Gastrocnemius medialis (tissue), 4 donors: ENCODE data around the gene GPR32. TPM values are rescaled to one million over a fixed set of nuclear protein-coding genes. Genes with fewer than 3 reads are reported as not detected.
"Not testable (repeated sequence)": the region's sequence is repeated elsewhere in the genome, so short reads cannot be mapped to it uniquely, and the experiment has no call there.

ENCODE experiments used
- ATAC-seq, 2 donors: fragments of 150-250 bp; one replicate each; pipeline ENCODE4 v1.9.1; 2016
- DNase-seq, 2 donors: peaks; one replicate each; pipeline ENCODE4 v3.0.0-alpha.2; 2019
- H3K27ac ChIP-seq, 4 donors: fragments of 200-600 bp; sonication (generic); 1 replicate in 1 of 4; 2 replicates in 3 of 4; pipeline ENCODE4 v1.5.1; 2016 to 2018; ENCODE audit warnings: mild to moderate bottlenecking in 2 of 4, moderate library complexity in 1 of 4
- H3K27me3 ChIP-seq, 3 donors: fragments of 200-600 bp; sonication (generic) in 2 of 3; 1 replicate in 1 of 3; 2 replicates in 2 of 3; pipeline versions ENCODE4 v1.5.1 to v1.6.0; 2016 to 2019; ENCODE audit warnings: mild to moderate bottlenecking in 1 of 3, moderate library complexity in 1 of 3
- H3K36me3 ChIP-seq, 2 donors: fragments of 200-600 bp; sonication (generic) in 1 of 2; one replicate each; pipeline ENCODE4 v1.5.1; 2017 to 2018
- H3K4me1 ChIP-seq, 2 donors: fragments of 200-600 bp; sonication (generic) in 1 of 2; one replicate each; pipeline ENCODE4 v1.5.1; 2016 to 2017; ENCODE audit warnings: mild to moderate bottlenecking in 2 of 2
- H3K4me3 ChIP-seq, 4 donors: fragments of 200-600 bp; sonication (generic) in 3 of 4; 1 replicate in 1 of 4; 2 replicates in 3 of 4; pipeline ENCODE4 v1.5.1; 2016 to 2019; ENCODE audit warnings: mild to moderate bottlenecking in 2 of 4
- H3K9me3 ChIP-seq, 3 donors: fragments of 200-600 bp; sonication (generic) in 2 of 3; 1 replicate in 1 of 3; 2 replicates in 2 of 3; pipeline ENCODE4 v1.5.1; 2016 to 2019
- CTCF ChIP-seq, 5 experiments: fragments of 450-650 bp in 3 of 5; fragments of 200-600 bp in 2 of 5; sonication (generic) in 2 of 5; IDR thresholded peaks in 4 of 5; conservative IDR thresholded peaks in 1 of 5; 1 replicate in 4 of 5; 2 replicates in 1 of 5; pipeline ENCODE4 v1.5.1; 2016 to 2019; ENCODE audit warnings: antibody characterized with exemption in 5 of 5, mild to moderate bottlenecking in 3 of 5, moderate library complexity in 3 of 5
- POLR2A ChIP-seq, 2 donors: fragments of 450-650 bp; IDR thresholded peaks; one replicate each; pipeline ENCODE4 v1.6.1; 2017; ENCODE audit warnings: antibody characterized with exemption in 2 of 2, mild to moderate bottlenecking in 2 of 2, moderate library complexity in 2 of 2
- in situ Hi-C, 4 donors: fragments of 200-750 bp; cut with MboI; loops; one replicate each; pipeline versions ENCODE4 v1.15.0 to v1.8.0; 2017; ENCODE audit warnings: low sequenced_read_pairs in 4 of 4
- intact Hi-C: fragments of 100-400 bp; cut with DNase I; formaldehyde crosslinking; loops from one replicate; pipeline ENCODE4 v1.15.1; 2023; ENCODE audit warnings: low total_unique reads
- total RNA-seq, 4 donors: library from RNA; depleted of rRNA; stranded (reverse); fragments of >200 nt; gene quantifications; one replicate each; pipeline versions ENCODE4 v1.1.0 to v1.2.3, GENCODE V29; 2016

GPR32 gene
- total RNA-seq, 4 donors from 2014 or later, result not detected

DNA sequence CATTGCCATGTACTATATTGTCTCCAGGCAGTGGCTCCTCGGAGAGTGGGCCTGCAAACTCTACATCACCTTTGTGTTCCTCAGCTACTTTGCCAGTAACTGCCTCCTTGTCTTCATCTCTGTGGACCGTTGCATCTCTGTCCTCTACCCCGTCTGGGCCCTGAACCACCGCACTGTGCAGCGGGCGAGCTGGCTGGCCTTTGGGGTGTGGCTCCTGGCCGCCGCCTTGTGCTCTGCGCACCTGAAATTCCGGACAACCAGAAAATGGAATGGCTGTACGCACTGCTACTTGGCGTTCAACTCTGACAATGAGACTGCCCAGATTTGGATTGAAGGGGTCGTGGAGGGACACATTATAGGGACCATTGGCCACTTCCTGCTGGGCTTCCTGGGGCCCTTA, 624 bp downstream of the GPR32 start:
- no peak for TF ChIP-seq POLR2A (IDR thresholded peaks at IDR 0.05)
- TF ChIP-seq CTCF (IDR thresholded peaks at IDR 0.05 in 4 of 5, conservative IDR thresholded peaks at IDR 0.05 in 1 of 5), result no peak
- ATAC-seq (no peak), DNase-seq (no peak)
- no peaks in the 10 kb centered on the region for H3K4me1 ChIP-seq
- in situ Hi-C loops (no loop called here), intact Hi-C loops (no loop called here)
- H3K9me3 ChIP-seq, result no peaks in the 10 kb centered on the region
- no peak overlapping the region for H3K4me3 ChIP-seq
- H3K27me3 ChIP-seq, result peaks cover 0 to 12% (median 5%) of the 10 kb centered on the region in 3 donors
- no peak overlapping the region for H3K27ac ChIP-seq
- no peaks in the 10 kb centered on the region for H3K36me3 ChIP-seq

GRCh38 chr19:50772476-50772875, 2.2 kb downstream of the GPR32 start:
- Histone ChIP-seq H3K27me3 (peaks cover 5 to 20% (median 16%) of the 10 kb centered on the region in 3 donors), H3K36me3 (no peaks in the 10 kb centered on the region), H3K4me1 (no peaks in the 10 kb centered on the region), H3K9me3 (peaks cover 0 to 5% (median 0%) of the 10 kb centered on the region in 3 donors), H3K27ac (no peak overlapping the region), H3K4me3 (no peak overlapping the region)
- in situ Hi-C loops, result no loop called here
- no peak for DNase-seq
- no peak for ATAC-seq
- intact Hi-C loops, result no loop called here
- TF ChIP-seq POLR2A (IDR thresholded peaks at IDR 0.05) (no peak), CTCF (IDR thresholded peaks at IDR 0.05 in 4 of 5, conservative IDR thresholded peaks at IDR 0.05 in 1 of 5) (no peak)

- H3K4me3 ChIP-seq, in situ Hi-C loops, H3K36me3 ChIP-seq, H3K27ac ChIP-seq, intact Hi-C loops, ATAC-seq, DNase-seq, H3K9me3 ChIP-seq, H3K4me1 ChIP-seq: not testable (repeated sequence)
- peaks cover 9 to 25% (median 21%) of the 10 kb centered on the region in 3 donors for H3K27me3 ChIP-seq
Measured at GRCh38 chr19:50772912-50773311, 2.6 kb downstream of the GPR32 start.

DNA sequence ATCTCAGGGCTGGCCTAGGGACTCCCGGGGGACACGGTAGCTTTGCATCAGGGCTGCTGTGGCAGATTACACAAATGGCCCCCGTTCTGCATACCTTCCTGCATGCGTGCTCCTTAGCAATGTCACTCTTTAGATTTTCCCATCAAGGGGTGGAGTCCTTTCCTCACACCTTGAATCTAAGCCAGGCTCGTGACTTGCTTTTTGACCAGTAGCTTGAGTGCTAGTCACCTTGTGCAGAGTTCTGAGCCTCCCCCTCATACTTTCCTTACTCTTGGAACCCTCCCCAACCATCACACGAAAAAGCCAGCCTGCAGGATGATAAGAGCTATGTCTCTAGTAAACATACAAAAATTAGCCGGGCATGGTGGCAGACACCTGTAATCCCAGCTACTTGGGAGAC, 3.2 kb downstream of the GPR32 start:
- ATAC-seq, in situ Hi-C loops, DNase-seq, H3K9me3 ChIP-seq, intact Hi-C loops, H3K36me3 ChIP-seq, H3K4me1 ChIP-seq, H3K27ac ChIP-seq, H3K4me3 ChIP-seq: not testable (repeated sequence)
- H3K27me3 ChIP-seq, result peaks cover 14 to 30% (median 25%) of the 10 kb centered on the region in 3 donors

DNA sequence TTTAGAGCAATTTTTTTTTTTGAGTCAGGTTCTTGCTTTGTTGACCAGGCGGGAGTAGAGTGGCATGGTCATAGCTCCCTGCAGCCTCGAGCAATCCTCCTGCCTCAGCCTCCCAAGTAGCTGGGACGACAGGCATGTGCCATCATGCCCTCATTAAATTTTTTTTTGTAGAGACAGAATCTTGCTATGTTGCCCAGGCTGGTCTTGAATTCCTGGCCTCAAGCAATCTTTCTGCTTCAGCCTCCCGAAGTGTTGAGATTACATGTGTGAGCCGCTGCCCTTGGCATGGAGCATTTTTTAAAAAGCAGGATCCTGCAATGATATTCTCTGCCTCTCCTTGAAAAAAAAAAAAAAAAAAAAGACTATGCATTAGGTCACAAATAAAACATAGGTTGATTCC, 5.9 kb downstream of the GPR32 start:
- H3K27ac ChIP-seq, result no peak overlapping the region
- no peak overlapping the region for H3K4me3 ChIP-seq
- in situ Hi-C loops, result loop anchor here in 3 of 4 donors (25.0 kb wide), 1 partner anchor 239 kb away; no protein-coding TSS in a partner anchor
- H3K4me1 ChIP-seq, result no peaks in the 10 kb centered on the region
- peaks cover 40 to 54% (median 48%) of the 10 kb centered on the region in 3 donors for H3K27me3 ChIP-seq
- DNase-seq, result no peak
- peaks cover 0 to 5% (median 0%) of the 10 kb centered on the region in 3 donors for H3K9me3 ChIP-seq
- TF ChIP-seq CTCF (IDR thresholded peaks at IDR 0.05 in 4 of 5, conservative IDR thresholded peaks at IDR 0.05 in 1 of 5) (no peak), POLR2A (IDR thresholded peaks at IDR 0.05) (no peak)
- intact Hi-C loops, result no loop called here
- no peaks in the 10 kb centered on the region for H3K36me3 ChIP-seq
- no peak for ATAC-seq

GRCh38 chr19:50777261-50777660, 7.0 kb downstream of the GPR32 start:
- H3K27ac ChIP-seq, result no peak overlapping the region
- in situ Hi-C loops, result loop anchor here in 3 of 4 donors (25.0 kb wide), 1 partner anchor 240 kb away; no protein-coding TSS in a partner anchor
- intact Hi-C loops, result no loop called here

More at GRCh38 chr19:50777261-50777660, 7.0 kb downstream of the GPR32 start:
- TF ChIP-seq POLR2A (IDR thresholded peaks at IDR 0.05) (no peak), CTCF (IDR thresholded peaks at IDR 0.05 in 4 of 5, conservative IDR thresholded peaks at IDR 0.05 in 1 of 5) (no peak)
- Histone ChIP-seq H3K36me3 (no peaks in the 10 kb centered on the region), H3K4me3 (peak overlapping the region in 1 of 4 donors; percentile 17), H3K27me3 (peaks cover 42 to 54% (median 52%) of the 10 kb centered on the region in 3 donors), H3K9me3 (peaks cover 0 to 5% (median 0%) of the 10 kb centered on the region in 3 donors), H3K4me1 (no peaks in the 10 kb centered on the region)
- DNase-seq (no peak), ATAC-seq (no peak)
